K562 (cell line): ENCODE results near the gene PLCB3. TPM values are rescaled to one million over a fixed set of nuclear protein-coding genes. Genes with fewer than 3 reads are reported as not detected.
A peak's percentile ranks its signal among the peaks of the same experiment; 100 is the strongest.

Experiments
- E2F1 ChIP-seq: sonication (generic); formaldehyde crosslinking; IDR thresholded peaks from 2 replicates; pipeline ENCODE4 v1.8.1; 2023; ENCODE audit warnings: mild to moderate bottlenecking, missing genetic modification reagents, moderate library complexity
- MEIS2 ChIP-seq: fragments of 450-650 bp; IDR thresholded peaks from 2 replicates; pipeline ENCODE4 v1.6.1; 2014; ENCODE audit warnings: mild to moderate bottlenecking; ENCODE audit not compliant: partially characterized antibody
- RBM15 ChIP-seq: fragments of 200-400 bp; formaldehyde crosslinking; IDR thresholded peaks from 2 replicates; pipeline ENCODE4 v1.6.1; 2018; ENCODE audit warnings: mild to moderate bottlenecking, low read length, moderate library complexity; ENCODE audit not compliant: insufficient read depth
- RUNX1 ChIP-seq: sonication (generic); IDR thresholded peaks from 2 replicates; pipeline ENCODE4 v1.6.1; 2016; ENCODE audit warnings: antibody characterized with exemption, low read depth
- SMARCA5 ChIP-seq: fragments of 450-650 bp; IDR thresholded peaks from 2 replicates; pipeline ENCODE4 v1.6.1; 2016
- SP1 ChIP-seq: sonication (generic); formaldehyde crosslinking; IDR thresholded peaks from 2 replicates; pipeline ENCODE4 v1.8.1; 2022; ENCODE audit warnings: mild to moderate bottlenecking, missing genetic modification reagents
- TFE3 ChIP-seq: fragments of 450-650 bp; formaldehyde crosslinking; IDR thresholded peaks from 2 replicates; pipeline ENCODE4 v1.4.0; 2020; ENCODE audit warnings: mild to moderate bottlenecking, mixed read lengths
- THRA ChIP-seq: fragments of 450-650 bp; IDR thresholded peaks from 2 replicates; pipeline ENCODE4 v1.6.1; 2017; ENCODE audit warnings: mild to moderate bottlenecking, moderate library complexity
- THRB ChIP-seq: fragments of 450-650 bp; formaldehyde crosslinking; conservative IDR thresholded peaks from 2 replicates; pipeline ENCODE4 v1.4.0; 2022; ENCODE audit warnings: mild to moderate bottlenecking, missing genetic modification characterization
- ZBTB5 ChIP-seq: fragments of 450-650 bp; IDR thresholded peaks from 2 replicates; pipeline ENCODE4 v1.6.1; 2017; ENCODE audit warnings: antibody characterized with exemption
- ZNF324 ChIP-seq: fragments of 250-450 bp; sonication (Bioruptor Pico); IDR thresholded peaks from 2 replicates; pipeline ENCODE4 v1.4.0; 2020; ENCODE audit warnings: mild to moderate bottlenecking
- polyA plus RNA-seq, 8 experiments: library from polyadenylated mRNA; depleted of rRNA in 4 of 8; stranded (reverse) in 5 of 8; unstranded in 3 of 8; fragments of >200 nt; fragmentation: Nextera tagmentation in 2 of 8; fragmentation: Illumina TruSeq in 1 of 8; extraction: Ambion mirVana in 2 of 8; extraction: Trizol in 1 of 8; gene quantifications; 2 replicates each; pipeline versions ENCODE4 v1.2.1 to v1.2.3, GENCODE V29; 2011 to 2014; ENCODE audit warnings: inconsistent platforms in 1 of 8, missing spikeins in 1 of 8
- total RNA-seq, 7 experiments: library from RNA; depleted of rRNA in 6 of 7; stranded (reverse); fragments of >200 nt in 6 of 7; fragmentation: Illumina TruSeq in 2 of 7; extraction: Trizol in 2 of 7; gene quantifications; 2 replicates each; pipeline versions ENCODE4 v1.2.1 to v1.2.3, GENCODE V29; 2011 to 2021; ENCODE audit warnings: low replicate concordance in 1 of 7

Gene PLCB3
- total and polyA plus RNA-seq, 9 of the 15 experiments (the other 6 are each of a cell fraction or from before 2014, with no cell fraction given) = 0.31 to 44.8 (median 14.6) TPM

GRCh38 chr11:64246871-64247728, 4.2 kb upstream of the PLCB3 start, which contains the start of gene PPP1R14B (continued):
- no peak for TF ChIP-seq THRB (CRISPR knock-in tag)
- TF ChIP-seq THRA = no peak
- TF ChIP-seq SMARCA5 = peak; percentile 91
- TF ChIP-seq ZBTB5 = no peak
- no peak for TF ChIP-seq TFE3 (CRISPR knock-in tag)
- no peak for TF ChIP-seq RUNX1
- TF ChIP-seq SP1 (CRISPR knock-in tag) = peak; percentile 61; the same call in 1 of the 2 replicates
- TF ChIP-seq E2F1 (CRISPR knock-in tag) = peak; percentile 74
- TF ChIP-seq ZNF324 (CRISPR knock-in tag) = no peak
- no peak for TF ChIP-seq MEIS2
- TF ChIP-seq RBM15 = no peak
